Activated naive CD4-positive, alpha-beta T cell treated with anti-CD3 and anti-CD28 coated beads, Interleukin-2, amount 50 U/mL, for 72 hours (primary cell): ENCODE results near the gene MPL. TPM values are rescaled to one million over a fixed set of nuclear protein-coding genes. Genes with fewer than 3 reads are reported as not detected.

Source experiments
- ATAC-seq, 2 donors: fragments of 150-1000 bp; cut with Tn5 transposase; 2 replicates each; pipeline ENCODE4 v1.10.0; 2021; ENCODE audit warnings: mild to moderate bottlenecking in 2 of 2, moderate library complexity in 2 of 2
- DNase-seq, 2 donors: peaks; one replicate each; pipeline ENCODE4 v3.0.0; 2021 to 2022; ENCODE audit warnings: low spot score in 2 of 2
- H3K27ac Mint-ChIP-seq, 2 donors: one replicate each; pipeline ENCODE4 v1.8.0; 2022; ENCODE audit warnings: mild to moderate bottlenecking in 2 of 2, mixed read lengths in 2 of 2
- H3K36me3 Mint-ChIP-seq, 2 donors: one replicate each; pipeline ENCODE4 v1.8.0; 2022; ENCODE audit warnings: mixed read lengths in 2 of 2
- H3K9me3 Mint-ChIP-seq, 2 donors: one replicate each; pipeline ENCODE4 v1.8.0; 2022; ENCODE audit warnings: mixed read lengths in 2 of 2
- total RNA-seq, 2 donors: library from RNA; stranded (reverse); gene quantifications; one replicate each; pipeline ENCODE4 v1.2.3, GENCODE V29; 2022

MPL gene
- total RNA-seq, 2 donors from 2014 or later = not detected

DNA sequence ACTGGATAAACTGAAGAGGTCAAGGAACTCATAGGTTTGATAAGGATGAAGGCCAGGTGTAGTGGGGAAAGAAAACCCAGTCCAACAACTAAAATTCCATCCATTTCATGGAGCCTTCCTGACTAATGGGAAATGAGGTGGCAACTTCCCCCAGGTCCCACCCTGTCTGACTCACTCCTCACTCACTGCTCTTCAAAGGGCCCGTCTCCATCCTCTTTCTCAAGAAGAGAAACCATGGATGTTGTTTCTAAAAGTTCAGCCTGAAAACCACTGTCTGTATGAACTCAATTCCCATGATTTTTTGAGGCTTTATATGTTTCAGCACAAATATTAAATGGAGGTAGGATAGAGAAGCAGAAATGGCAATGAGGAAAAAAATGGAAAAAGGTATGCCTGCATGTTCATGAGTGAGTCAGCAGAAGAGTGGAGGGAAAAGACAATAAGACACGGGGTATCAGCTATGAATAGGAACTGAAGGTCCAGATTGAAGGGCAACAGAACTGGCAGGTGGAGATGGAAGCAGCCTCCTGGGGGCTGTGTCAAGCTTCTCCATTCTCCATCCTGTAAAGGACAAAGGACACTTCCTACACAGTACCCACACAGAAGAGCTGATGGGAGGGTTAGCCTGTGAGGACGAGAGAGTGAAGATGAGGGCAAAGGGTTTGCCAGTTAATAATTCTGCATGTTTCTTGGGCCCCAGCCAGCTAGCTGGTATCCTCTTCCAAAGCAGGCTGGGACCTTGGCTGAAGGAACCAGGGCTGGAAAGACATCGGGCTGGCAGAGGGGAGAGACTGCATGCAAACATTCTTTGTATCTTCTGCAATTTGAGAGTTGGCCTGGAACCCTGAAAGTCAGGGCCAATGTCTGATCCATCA, 35.7 kb downstream of the MPL start:
- ATAC-seq (no peak), DNase-seq (no peak)
- Mint-ChIP-seq H3K36me3 (peaks cover 5 to 6% of the 10 kb centered on the region in 2 donors), H3K9me3 (no peaks in the 10 kb centered on the region), H3K27ac (no peak overlapping the region)

DNA sequence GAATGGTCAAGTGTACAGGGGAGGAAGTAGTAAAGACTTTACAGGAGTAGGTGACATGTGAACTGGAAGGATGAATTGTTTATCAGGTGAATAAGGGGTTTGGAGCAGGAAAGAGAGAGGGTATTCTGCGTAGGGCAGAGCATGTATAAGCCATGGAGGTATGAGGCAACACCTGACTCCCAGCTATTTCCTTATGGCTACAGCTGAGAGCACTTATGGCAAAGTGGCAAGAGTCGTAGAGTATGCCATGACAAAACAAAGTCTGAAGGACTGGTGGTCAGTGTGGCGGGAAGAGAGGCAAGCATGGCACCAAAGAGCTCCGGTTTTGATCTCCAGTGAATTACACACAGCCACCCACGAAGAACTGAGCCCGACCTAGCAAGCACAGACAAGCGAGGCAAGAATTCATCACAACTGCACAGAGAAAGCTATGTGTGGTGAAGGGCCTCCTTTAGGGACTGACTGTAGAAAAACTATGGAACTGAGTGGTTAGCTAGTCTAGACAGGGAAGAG, 39.2 kb downstream of the MPL start:
- DNase-seq = no peak
- ATAC-seq = no peak
- H3K27ac Mint-ChIP-seq = no peak overlapping the region

DNA sequence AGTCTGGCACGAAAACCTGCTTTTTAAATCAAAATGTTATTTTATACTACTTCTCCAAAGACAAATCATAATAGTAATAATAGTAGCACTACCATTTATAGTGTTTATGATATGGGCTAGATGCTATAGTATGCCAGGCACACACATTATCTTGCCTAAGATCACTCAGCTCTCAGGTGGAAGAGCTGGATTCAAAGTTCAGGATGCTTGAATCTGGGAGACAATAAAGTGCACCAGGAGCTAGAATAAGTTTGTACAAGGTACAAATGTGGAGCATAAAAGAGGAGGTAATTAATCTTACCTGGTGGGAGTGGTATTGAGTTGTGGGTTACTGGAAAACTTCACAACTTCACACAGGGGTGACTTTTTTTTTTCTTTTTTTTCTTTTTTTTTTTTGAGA, 40.2 kb downstream of the MPL start:
- Mint-ChIP-seq H3K36me3 (peaks cover 0 to 3% of the 10 kb centered on the region in 2 donors), H3K27ac (no peak overlapping the region), H3K9me3 (no peaks in the 10 kb centered on the region)
- ATAC-seq (no peak), DNase-seq (no peak)

More for the DNA sequence above, 39.2 kb downstream of the MPL start:
- Mint-ChIP-seq H3K9me3 (no peaks in the 10 kb centered on the region), H3K36me3 (no peaks in the 10 kb centered on the region)

DNA sequence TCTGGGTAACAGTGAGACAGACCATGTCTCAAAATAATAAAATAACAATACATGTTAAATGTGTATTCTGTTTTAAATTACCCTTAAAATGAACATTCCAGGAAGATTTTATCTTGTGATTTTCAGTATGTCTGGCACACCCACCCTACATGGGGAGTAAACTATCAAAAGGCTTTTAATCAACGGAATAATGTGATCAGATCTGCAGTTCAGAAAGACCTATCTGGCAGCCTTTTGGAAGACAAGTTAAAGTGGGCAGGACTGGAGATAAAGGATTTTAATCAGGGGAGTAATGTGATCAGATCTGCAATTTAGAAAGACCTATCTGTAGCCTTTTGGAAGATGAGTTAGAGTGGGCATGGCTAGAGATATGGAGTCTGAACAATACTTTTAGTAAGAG, 41.9 kb downstream of the MPL start:
- no peak for ATAC-seq
- Mint-ChIP-seq H3K36me3 (peaks cover 0 to 10% of the 10 kb centered on the region in 2 donors), H3K27ac (no peak overlapping the region), H3K9me3 (no peaks in the 10 kb centered on the region)
- no peak for DNase-seq

DNA sequence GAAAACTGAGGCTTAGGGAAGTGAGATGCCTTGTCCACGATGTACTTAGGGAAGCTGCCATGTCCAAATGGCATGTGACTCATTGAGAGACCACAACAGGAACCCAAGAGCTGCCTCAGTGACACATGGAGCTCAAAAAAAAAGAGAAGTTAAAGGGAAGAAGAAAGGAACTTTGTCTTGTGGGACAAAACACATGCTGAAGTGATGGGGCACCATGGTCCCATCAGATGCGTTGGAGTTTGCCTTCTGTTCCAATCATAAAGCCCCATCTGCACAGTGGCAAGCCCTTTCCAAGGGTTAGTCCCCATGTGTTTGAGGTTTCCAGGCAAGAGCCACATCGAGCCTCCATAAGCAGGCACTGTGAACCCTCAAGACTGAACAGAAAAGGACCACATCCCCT, 44.0 kb downstream of the MPL start:
- ATAC-seq (peak in 1 of 2 donors; percentile 50), DNase-seq (no peak)
- H3K9me3 Mint-ChIP-seq = no peaks in the 10 kb centered on the region
- peaks cover 4 to 16% of the 10 kb centered on the region in 2 donors for H3K36me3 Mint-ChIP-seq
- H3K27ac Mint-ChIP-seq = peak overlapping the region in 1 of 2 donors; percentile 87

DNA sequence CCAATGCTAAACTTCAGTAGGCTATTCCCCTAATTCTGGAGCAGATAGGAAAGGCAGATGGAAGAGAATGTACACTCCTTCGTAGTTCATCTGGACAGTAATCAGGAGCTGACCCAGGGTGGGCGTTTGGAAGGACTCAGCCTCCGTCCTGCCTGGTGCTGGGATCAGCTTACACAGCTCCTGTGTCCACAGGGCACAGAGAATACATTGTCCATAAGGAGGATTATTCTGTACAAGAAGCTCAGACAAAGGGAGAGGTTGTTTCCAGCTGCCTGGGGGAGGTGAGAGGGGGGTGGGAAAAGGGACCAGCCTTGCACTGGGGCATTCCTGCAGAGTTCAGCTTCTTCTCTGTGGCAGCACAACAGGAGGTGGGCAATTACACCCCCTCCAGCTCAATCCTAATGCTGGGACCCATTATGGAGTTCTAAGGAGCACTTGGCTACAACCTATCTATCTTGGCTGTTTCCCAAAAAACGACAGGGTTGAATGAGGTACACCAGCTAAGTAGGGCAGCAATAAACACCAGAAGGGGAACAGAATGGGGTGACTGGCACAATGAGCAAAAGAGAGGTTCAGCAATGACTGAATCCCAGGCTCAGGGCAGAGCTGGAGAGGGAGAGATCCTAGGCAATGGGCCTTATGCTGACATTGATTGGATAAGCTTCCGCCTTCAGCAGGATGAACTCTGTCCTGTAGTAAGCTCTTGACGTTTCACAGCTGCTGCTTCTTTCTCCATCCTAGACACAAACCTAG, 44.6 kb downstream of the MPL start:
- ATAC-seq = peak in 1 of 2 donors; percentile 7
- no peak overlapping the region for H3K27ac Mint-ChIP-seq
- H3K36me3 Mint-ChIP-seq = peaks cover 10 to 16% of the 10 kb centered on the region in 2 donors
- DNase-seq = no peak
- no peaks in the 10 kb centered on the region for H3K9me3 Mint-ChIP-seq

DNA sequence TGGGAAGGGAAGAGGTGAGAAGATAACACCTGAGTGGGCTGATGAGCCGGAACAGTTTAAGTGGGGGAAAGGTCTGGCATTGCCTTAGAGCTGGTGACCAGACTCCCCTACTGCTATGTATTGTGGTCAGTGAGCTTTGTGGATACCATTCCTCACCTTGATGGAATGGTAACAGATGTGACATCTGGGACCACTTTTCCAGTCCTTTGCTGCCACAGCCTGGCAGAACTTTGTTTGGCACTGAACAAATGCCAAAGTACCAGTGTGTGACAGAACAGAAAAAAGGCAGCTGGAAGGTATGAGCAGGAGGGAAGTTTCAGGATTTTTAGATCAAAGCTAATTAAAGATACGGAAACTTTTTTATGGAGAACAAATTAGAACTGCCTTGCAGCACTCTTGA, 45.8 kb downstream of the MPL start:
- Mint-ChIP-seq H3K36me3 (peaks cover 15 to 16% of the 10 kb centered on the region in 2 donors), H3K9me3 (no peaks in the 10 kb centered on the region), H3K27ac (no peak overlapping the region)
- no peak for DNase-seq
- ATAC-seq = no peak

DNA sequence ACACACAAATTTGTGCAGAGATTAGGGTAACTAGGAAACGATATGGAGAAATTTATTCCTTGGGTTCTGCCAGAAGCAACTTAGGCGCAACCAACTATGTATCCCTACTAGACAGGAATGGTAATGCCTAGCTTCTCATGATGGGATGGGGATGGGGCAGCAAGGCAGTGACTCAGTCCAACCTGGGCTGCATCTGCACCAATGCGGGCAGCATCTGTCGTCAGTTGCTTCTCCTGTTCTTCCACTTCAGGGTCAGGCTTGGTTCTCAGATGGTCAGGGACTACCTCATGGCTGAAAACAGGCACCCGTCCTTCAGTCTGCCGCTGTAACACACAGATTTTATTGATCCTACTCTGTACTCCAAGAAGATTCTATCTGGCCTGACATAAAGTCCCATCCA, 49.1 kb downstream of the MPL start:
- Mint-ChIP-seq H3K9me3 (no peaks in the 10 kb centered on the region), H3K36me3 (peaks cover 22 to 26% of the 10 kb centered on the region in 2 donors), H3K27ac (peak overlapping the region in 1 of 2 donors; percentile 56)
- no peak for DNase-seq
- no peak for ATAC-seq

DNA sequence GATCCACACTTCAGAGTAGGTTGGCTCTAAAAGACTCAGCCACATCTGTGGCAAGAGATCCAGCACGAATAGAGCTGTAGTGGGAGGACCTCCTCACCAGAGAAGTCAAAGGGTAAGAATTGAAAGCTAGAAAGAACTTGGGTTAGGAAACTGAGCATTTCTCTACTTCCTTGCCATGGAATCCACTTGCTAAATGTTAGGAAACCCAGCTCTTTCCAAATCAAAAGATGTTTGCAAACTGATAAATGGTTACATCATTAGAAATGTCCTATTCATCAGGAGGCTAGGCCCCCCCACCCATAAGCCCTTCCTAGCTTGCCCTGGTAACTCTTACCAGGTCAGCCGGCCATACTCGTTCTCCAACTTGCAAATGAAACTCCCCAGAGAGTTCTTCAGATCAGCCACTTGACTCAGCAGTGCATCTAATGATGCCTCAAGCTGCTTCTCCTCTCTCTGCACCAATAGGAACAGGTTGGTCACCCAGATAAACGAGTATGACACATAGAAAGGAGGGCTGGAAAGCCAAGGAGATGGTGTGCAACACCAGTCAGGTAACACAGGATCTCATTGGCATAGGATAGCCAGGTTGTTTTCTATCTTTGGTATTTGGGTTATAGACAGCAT, 50.5 kb downstream of the MPL start:
- H3K36me3 Mint-ChIP-seq = peaks cover 17 to 26% of the 10 kb centered on the region in 2 donors
- DNase-seq = no peak

DNA sequence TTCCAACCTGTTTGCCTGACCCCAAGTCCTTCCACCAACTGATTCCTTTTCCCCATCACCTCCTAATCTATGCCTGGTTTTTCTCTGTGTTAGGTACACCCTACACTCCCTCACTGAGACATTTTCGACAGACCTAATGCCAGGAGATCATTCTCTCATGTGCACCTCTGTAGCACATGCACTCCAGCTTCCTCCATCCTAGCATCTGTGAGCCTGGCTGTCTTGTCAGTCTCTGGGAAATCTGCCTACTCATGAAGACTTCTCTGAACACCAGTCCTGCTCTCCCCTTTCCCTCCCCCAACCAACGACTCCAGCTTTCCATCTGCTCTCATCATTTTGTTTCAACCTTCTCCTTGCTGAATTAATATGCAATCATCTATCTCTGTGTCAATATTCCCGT, 51.0 kb downstream of the MPL start:
- Mint-ChIP-seq H3K36me3 (peaks cover 12 to 26% of the 10 kb centered on the region in 2 donors), H3K9me3 (no peaks in the 10 kb centered on the region), H3K27ac (peak overlapping the region; percentile 98 to 100)
- DNase-seq (no peak), ATAC-seq (no peak)

More for the DNA sequence above, 50.5 kb downstream of the MPL start:
- no peaks in the 10 kb centered on the region for H3K9me3 Mint-ChIP-seq
- peak overlapping the region; percentile 98 to 100 for H3K27ac Mint-ChIP-seq
- ATAC-seq = no peak

DNA sequence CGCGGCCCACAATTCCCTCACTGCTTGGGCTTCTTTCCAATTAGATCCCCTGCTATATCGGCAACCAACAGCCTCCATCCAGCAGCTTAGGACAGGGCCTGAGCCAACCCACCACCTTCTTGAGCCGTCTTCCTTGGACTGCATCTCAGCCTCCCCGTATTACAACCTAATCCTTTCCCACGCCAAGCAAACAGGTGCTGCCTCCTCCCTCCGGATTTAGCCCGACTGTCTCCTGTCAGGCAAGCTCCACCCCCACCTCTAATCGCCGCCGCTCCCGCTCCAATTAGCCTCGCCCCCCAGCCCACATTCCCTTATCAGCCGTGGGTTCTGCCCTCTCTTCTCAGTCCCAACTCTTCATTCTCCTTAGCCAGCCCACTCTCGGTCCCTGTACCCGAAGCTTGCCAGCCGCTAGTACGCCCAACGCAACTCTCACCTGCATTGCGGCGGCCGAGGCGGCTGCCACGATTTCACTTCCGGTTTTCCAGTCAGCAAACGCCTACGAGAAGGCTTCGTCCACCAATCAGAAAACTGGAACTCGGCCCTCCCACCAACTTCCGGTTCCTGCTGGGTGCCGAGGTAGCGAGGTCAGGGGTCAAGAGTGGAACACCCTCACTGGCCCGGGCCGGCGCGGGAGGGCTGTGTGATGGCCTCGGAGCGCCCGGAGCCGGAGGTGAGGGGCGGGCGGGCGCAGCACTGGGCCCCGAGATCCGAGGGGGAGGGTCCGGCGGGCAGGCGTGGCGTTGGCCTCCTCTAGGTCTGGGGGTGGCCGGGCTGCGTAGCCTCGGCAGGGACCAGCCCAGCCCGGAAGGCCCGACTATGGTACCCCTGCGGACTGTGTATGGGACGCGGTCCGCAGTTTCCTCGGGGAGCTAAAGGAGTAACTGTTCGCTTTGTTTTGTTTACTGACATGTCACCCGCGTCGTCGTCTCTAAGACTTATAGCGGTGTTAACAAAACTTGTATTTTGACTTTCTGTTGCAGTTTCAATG, 52.0 kb downstream of the MPL start, which contains the start of the genes MED8 and SZT2:
Gene MED8, minus strand, starts transcription at position 475 of the 988 bp plus-strand sequence. Its CDS starts 36 bp downstream, at position 439.
Gene SZT2, plus strand, starts transcription at position 574 of the 988 bp plus-strand sequence. Its CDS starts 70 bp downstream, at position 644.
- DNase-seq (peak; percentile 87 to 96), ATAC-seq (peak; percentile 97 to 99)
- peak within 1 kb of the TSS; percentile 98 to 100 for H3K27ac Mint-ChIP-seq
- peaks cover 12 to 26% of the 10 kb centered on the region in 2 donors for H3K36me3 Mint-ChIP-seq
- no peaks in the 10 kb centered on the region for H3K9me3 Mint-ChIP-seq

DNA sequence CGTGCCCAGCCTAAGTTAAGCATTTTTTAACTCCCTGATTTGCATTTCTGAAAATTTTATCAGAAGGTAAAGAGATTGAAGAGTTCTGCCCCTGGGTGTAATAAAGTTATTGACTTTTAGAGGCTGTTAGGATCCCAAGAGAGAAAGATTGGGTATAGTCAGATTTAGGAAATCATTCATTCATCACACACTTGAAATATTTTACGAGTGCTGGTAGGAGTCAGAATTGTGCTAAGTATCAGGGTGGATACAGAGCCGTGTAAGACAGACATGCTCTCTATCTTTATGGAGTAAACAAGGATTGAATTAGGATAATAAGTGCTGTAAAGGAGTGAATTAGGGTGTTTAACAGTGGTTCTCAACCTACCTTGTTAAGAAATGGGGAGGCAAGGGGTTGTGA, 55.1 kb downstream of the MPL start:
- H3K9me3 Mint-ChIP-seq = no peaks in the 10 kb centered on the region
- DNase-seq (no peak), ATAC-seq (no peak)
- H3K27ac Mint-ChIP-seq = peak overlapping the region in 1 of 2 donors; percentile 18
- H3K36me3 Mint-ChIP-seq = peaks cover 7 to 11% of the 10 kb centered on the region in 2 donors

DNA sequence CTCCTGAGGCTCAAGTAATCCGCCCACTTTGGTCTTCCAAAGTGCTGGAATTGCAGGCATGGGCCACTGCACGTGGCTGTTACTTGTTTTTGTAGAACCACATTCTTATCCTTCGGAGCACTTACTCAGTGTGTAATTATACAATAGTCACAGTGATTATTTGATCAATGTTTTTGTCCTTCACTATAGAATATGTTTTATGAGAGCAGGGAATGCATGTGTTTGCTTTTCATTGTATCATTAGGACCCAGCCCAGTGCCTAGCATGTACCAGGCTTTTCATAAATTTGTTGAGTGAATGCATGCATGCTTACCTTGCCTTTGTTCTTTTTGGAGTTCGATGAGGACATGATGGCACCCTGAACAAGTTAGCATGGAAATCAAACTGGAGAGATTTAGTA, 57.9 kb downstream of the MPL start:
- Mint-ChIP-seq H3K9me3 (no peaks in the 10 kb centered on the region), H3K27ac (peak overlapping the region in 1 of 2 donors; percentile 42), H3K36me3 (no peaks in the 10 kb centered on the region)
- ATAC-seq (no peak), DNase-seq (no peak)

DNA sequence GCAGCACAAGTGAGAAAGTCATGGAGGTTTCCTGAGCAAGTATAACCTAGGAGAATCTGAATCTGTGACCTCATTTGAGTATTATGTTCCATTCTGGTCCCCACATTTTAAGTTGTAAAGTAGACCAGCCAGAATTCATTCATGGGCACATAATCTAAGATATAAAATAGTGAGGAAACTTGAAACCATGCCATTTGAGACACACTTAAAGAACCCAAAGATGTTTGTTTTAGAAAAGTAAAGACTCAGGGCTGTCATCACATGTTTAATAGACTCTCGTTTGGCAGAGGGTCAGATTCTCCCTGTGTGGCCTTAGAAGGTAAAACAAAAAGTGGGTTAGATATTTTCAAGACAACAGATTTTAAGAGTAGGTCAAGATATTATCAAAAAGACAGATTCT, 58.4 kb downstream of the MPL start:
- Mint-ChIP-seq H3K36me3 (no peaks in the 10 kb centered on the region), H3K9me3 (no peaks in the 10 kb centered on the region), H3K27ac (no peak overlapping the region)
- ATAC-seq (no peak), DNase-seq (no peak)

DNA sequence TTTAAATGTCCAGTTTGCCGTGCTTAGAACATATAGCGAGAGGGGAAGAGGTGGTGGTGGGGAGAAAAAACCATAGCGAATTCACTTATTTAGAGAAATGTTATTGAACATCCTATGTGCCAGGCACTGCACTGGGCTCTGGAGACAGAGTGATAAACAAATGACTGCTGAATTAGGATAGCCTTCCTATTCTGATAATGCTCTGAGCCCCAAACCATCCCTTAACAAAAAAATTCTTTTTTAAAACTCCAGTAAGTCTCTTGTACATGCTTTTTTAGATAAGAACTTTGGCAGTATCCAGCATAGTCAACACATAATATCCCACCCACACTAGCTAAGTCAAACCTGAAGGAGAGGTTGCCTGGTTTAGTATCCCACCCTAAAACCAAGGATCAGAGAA, 60.6 kb downstream of the MPL start:
- peaks cover 3% of the 10 kb centered on the region in 2 donors for H3K36me3 Mint-ChIP-seq
- H3K27ac Mint-ChIP-seq = no peak overlapping the region
- ATAC-seq = no peak
- H3K9me3 Mint-ChIP-seq = no peaks in the 10 kb centered on the region
- no peak for DNase-seq
